Measurements from ENCODE around the gene ZCCHC7. TPM values are rescaled to one million over a fixed set of nuclear protein-coding genes. Genes with fewer than 3 reads are reported as not detected.
"Not testable (repeated sequence)": the region's sequence is repeated elsewhere in the genome, so short reads cannot be mapped to it uniquely, and the experiment has no call there.

The ZCCHC7 gene
- total and polyA plus RNA-seq, 5 donors from 2014 or later, result 32.3 to 43.6 (median 34.8) TPM

GRCh38 chr9:37156781-37157356, 36.5 kb downstream of the ZCCHC7 start:
- H3K4me1 ChIP-seq (ENCODE audit: control insufficient read depth, insufficient read depth, low read length, poor library complexity, severe bottlenecking), result no peaks in the 10 kb centered on the region
- ATAC-seq (ENCODE audit: low read depth in 2 of 2), result no peak
- H3K4me3 Mint-ChIP-seq, result peak overlapping the region in 1 of 4 donors; percentile 21
- H3K27ac ChIP-seq (ENCODE audit: insufficient read depth, low read length, poor library complexity, severe bottlenecking), result no peak overlapping the region
- H3K9me3 Mint-ChIP-seq, result peaks cover 0 to 1% (median 0%) of the 10 kb centered on the region in 7 donors
- H3K4me3 ChIP-seq (ENCODE audit: low read depth, low read length), result no peak overlapping the region
- DNase-seq, result no peak
- no peak overlapping the region for H3K27ac Mint-ChIP-seq
- peaks cover 26% of the 10 kb centered on the region for H3K36me3 ChIP-seq (ENCODE audit: control insufficient read depth, insufficient read depth, low read length)
- no peaks in the 10 kb centered on the region for H3K27me3 ChIP-seq (ENCODE audit: control insufficient read depth, insufficient read depth, low read length)
- H3K9me3 ChIP-seq (ENCODE audit: control insufficient read depth in 2 of 2, low read length in 2 of 2), result no peaks in the 10 kb centered on the region
- no peaks in the 10 kb centered on the region for H3K27me3 Mint-ChIP-seq
- H3K4me1 Mint-ChIP-seq, result peaks cover 25 to 42% (median 35%) of the 10 kb centered on the region in 4 donors
- peaks cover 48% of the 10 kb centered on the region for H3K36me3 Mint-ChIP-seq

DNA sequence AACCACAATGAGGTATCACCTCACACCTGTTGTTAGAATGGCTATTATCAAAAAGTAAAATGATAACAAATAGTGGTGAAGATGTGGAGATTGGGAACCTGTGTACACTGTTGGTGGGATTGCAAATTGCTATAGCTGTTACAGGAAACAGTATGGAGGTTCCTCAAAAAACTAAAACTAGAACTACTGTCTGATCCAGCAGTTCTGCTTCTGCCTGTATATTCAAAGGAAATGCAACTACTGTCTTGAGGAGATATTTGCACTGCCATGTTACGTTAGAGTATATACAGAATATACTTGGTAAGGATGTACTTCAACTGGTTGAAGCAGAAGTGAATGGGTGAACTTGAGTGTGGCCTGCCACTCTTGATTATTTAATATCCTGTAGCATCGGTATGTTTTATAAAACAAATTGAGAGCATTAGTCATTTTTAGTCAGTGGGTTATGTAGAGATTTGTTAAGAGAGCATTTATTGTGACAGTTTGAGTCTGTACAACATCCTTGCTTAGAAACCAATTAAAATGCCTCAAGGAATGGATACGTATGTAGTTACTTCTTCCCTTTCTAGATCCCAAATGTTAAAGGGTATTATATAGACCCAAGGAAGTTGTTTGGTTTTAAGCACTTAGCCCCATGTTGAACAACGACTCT, 37.5 kb downstream of the ZCCHC7 start:
- no peak for ATAC-seq (ENCODE audit: low read depth in 2 of 2)
- Histone ChIP-seq H3K27ac (ENCODE audit: insufficient read depth, low read length, poor library complexity, severe bottlenecking) (no peak overlapping the region), H3K4me3 (ENCODE audit: low read depth, low read length) (no peak overlapping the region), H3K4me1 (ENCODE audit: control insufficient read depth, insufficient read depth, low read length, poor library complexity, severe bottlenecking) (no peaks in the 10 kb centered on the region), H3K27me3 (ENCODE audit: control insufficient read depth, insufficient read depth, low read length) (no peaks in the 10 kb centered on the region), H3K36me3 (ENCODE audit: control insufficient read depth, insufficient read depth, low read length) (peaks cover 23% of the 10 kb centered on the region), H3K9me3 (ENCODE audit: control insufficient read depth in 2 of 2, low read length in 2 of 2) (no peaks in the 10 kb centered on the region)
- Mint-ChIP-seq H3K4me3 (peak overlapping the region in 1 of 4 donors; percentile 21), H3K4me1 (peaks cover 18 to 36% (median 28%) of the 10 kb centered on the region in 4 donors), H3K27ac (no peak overlapping the region), H3K9me3 (peaks cover 0 to 1% (median 0%) of the 10 kb centered on the region in 7 donors), H3K27me3 (no peaks in the 10 kb centered on the region), H3K36me3 (peaks cover 44% of the 10 kb centered on the region)
- no peak for DNase-seq

DNA sequence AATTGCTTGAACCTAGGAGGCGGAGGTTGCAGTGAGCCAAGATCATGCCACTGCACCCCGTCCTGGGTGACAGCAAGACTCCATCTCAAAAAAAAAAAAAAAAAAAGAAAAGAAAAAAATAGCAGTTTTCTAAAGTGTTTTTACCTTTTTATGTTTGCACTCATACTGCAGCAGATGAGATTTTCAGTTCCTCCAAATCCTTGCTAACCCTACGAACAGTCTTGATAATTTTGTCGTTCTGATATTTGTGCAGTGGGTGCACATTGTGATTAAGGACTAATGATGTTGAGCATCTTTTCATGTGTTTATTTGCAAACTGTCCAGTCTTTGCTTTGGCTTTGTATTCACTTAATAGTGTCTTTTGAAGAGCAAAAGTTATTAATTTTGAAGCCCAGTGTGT, 42.9 kb downstream of the ZCCHC7 start:
- Histone ChIP-seq H3K36me3 (ENCODE audit: control insufficient read depth, insufficient read depth, low read length) (peaks cover 24% of the 10 kb centered on the region), H3K9me3 (ENCODE audit: control insufficient read depth in 2 of 2, low read length in 2 of 2) (no peaks in the 10 kb centered on the region), H3K4me3 (ENCODE audit: low read depth, low read length) (no peak overlapping the region), H3K27me3 (ENCODE audit: control insufficient read depth, insufficient read depth, low read length) (no peaks in the 10 kb centered on the region), H3K27ac (ENCODE audit: insufficient read depth, low read length, poor library complexity, severe bottlenecking) (no peak overlapping the region), H3K4me1 (ENCODE audit: control insufficient read depth, insufficient read depth, low read length, poor library complexity, severe bottlenecking) (no peaks in the 10 kb centered on the region)
- DNase-seq (no peak), ATAC-seq (ENCODE audit: low read depth in 2 of 2) (no peak)
- no peaks in the 10 kb centered on the region for H3K27me3 Mint-ChIP-seq
- no peaks in the 10 kb centered on the region for H3K9me3 Mint-ChIP-seq
- no peak overlapping the region for H3K27ac Mint-ChIP-seq
- H3K4me3 Mint-ChIP-seq, result no peak overlapping the region
- H3K36me3 Mint-ChIP-seq, result peaks cover 50% of the 10 kb centered on the region
- H3K4me1 Mint-ChIP-seq, result peaks cover 16 to 27% (median 24%) of the 10 kb centered on the region in 4 donors

GRCh38 chr9:37164335-37164734, 44.0 kb downstream of the ZCCHC7 start:
- not testable (repeated sequence) for H3K27ac ChIP-seq (ENCODE audit: insufficient read depth, low read length, poor library complexity, severe bottlenecking); H3K27ac Mint-ChIP-seq; DNase-seq

DNA sequence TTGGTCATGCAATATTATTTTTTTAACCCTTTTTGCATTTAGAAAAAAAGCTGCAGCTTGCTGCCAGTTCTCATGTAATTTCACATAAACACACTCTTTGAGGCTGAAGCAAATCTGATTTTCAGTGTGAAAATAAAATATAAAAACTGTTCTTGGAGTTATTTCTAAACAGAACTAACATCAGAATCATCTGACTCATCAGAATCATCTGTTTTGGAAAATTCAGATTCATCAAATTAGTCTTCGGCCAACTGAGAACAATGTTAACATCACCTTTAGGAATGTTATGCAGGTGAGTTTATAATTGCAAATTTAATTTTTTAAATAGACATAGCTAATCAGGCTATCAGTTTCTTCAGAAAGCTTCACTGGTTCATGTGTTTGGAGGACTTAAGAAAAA, 45.3 kb downstream of the ZCCHC7 start:
- peaks cover 12% of the 10 kb centered on the region for H3K36me3 ChIP-seq (ENCODE audit: control insufficient read depth, insufficient read depth, low read length)
- Mint-ChIP-seq H3K4me3 (no peak overlapping the region), H3K27ac (no peak overlapping the region), H3K9me3 (no peaks in the 10 kb centered on the region), H3K4me1 (peaks cover 23 to 33% (median 28%) of the 10 kb centered on the region in 4 donors), H3K36me3 (peaks cover 56% of the 10 kb centered on the region), H3K27me3 (no peaks in the 10 kb centered on the region)
- H3K27me3 ChIP-seq (ENCODE audit: control insufficient read depth, insufficient read depth, low read length), result no peaks in the 10 kb centered on the region
- no peak for ATAC-seq (ENCODE audit: low read depth in 2 of 2)
- H3K4me3 ChIP-seq (ENCODE audit: low read depth, low read length), result no peak overlapping the region
- no peak overlapping the region for H3K27ac ChIP-seq (ENCODE audit: insufficient read depth, low read length, poor library complexity, severe bottlenecking)
- H3K4me1 ChIP-seq (ENCODE audit: control insufficient read depth, insufficient read depth, low read length, poor library complexity, severe bottlenecking), result no peaks in the 10 kb centered on the region
- H3K9me3 ChIP-seq (ENCODE audit: control insufficient read depth in 2 of 2, low read length in 2 of 2), result no peaks in the 10 kb centered on the region
- no peak for DNase-seq

More at GRCh38 chr9:37164335-37164734, 44.0 kb downstream of the ZCCHC7 start:
- Mint-ChIP-seq H3K4me1 (peaks cover 20 to 28% (median 23%) of the 10 kb centered on the region in 4 donors), H3K36me3 (peaks cover 58% of the 10 kb centered on the region)
- not testable (repeated sequence) for H3K27me3 ChIP-seq (ENCODE audit: control insufficient read depth, insufficient read depth, low read length); H3K9me3 ChIP-seq (ENCODE audit: control insufficient read depth in 2 of 2, low read length in 2 of 2); H3K27me3 Mint-ChIP-seq; H3K4me1 ChIP-seq (ENCODE audit: control insufficient read depth, insufficient read depth, low read length, poor library complexity, severe bottlenecking); ATAC-seq (ENCODE audit: low read depth in 2 of 2); H3K4me3 ChIP-seq (ENCODE audit: low read depth, low read length); H3K9me3 Mint-ChIP-seq; H3K4me3 Mint-ChIP-seq
- peaks cover 19% of the 10 kb centered on the region for H3K36me3 ChIP-seq (ENCODE audit: control insufficient read depth, insufficient read depth, low read length)

GRCh38 chr9:37167456-37168047, 47.2 kb downstream of the ZCCHC7 start:
- Mint-ChIP-seq H3K27me3 (no peaks in the 10 kb centered on the region), H3K9me3 (no peaks in the 10 kb centered on the region), H3K4me1 (peaks cover 32 to 43% (median 36%) of the 10 kb centered on the region in 4 donors), H3K27ac (no peak overlapping the region), H3K36me3 (peaks cover 61% of the 10 kb centered on the region), H3K4me3 (no peak overlapping the region)
- Histone ChIP-seq H3K4me1 (ENCODE audit: control insufficient read depth, insufficient read depth, low read length, poor library complexity, severe bottlenecking) (no peaks in the 10 kb centered on the region), H3K27ac (ENCODE audit: insufficient read depth, low read length, poor library complexity, severe bottlenecking) (no peak overlapping the region), H3K36me3 (ENCODE audit: control insufficient read depth, insufficient read depth, low read length) (peaks cover 5% of the 10 kb centered on the region), H3K4me3 (ENCODE audit: low read depth, low read length) (no peak overlapping the region), H3K9me3 (ENCODE audit: control insufficient read depth in 2 of 2, low read length in 2 of 2) (no peaks in the 10 kb centered on the region), H3K27me3 (ENCODE audit: control insufficient read depth, insufficient read depth, low read length) (no peaks in the 10 kb centered on the region)
- ATAC-seq (ENCODE audit: low read depth in 2 of 2) (no peak), DNase-seq (no peak)

GRCh38 chr9:37172557-37172956, 52.2 kb downstream of the ZCCHC7 start:
- DNase-seq (no peak), ATAC-seq (ENCODE audit: low read depth in 2 of 2) (no peak)
- Histone ChIP-seq H3K9me3 (ENCODE audit: control insufficient read depth in 2 of 2, low read length in 2 of 2) (no peaks in the 10 kb centered on the region), H3K27me3 (ENCODE audit: control insufficient read depth, insufficient read depth, low read length) (no peaks in the 10 kb centered on the region), H3K4me3 (ENCODE audit: low read depth, low read length) (no peak overlapping the region), H3K4me1 (ENCODE audit: control insufficient read depth, insufficient read depth, low read length, poor library complexity, severe bottlenecking) (no peaks in the 10 kb centered on the region), H3K27ac (ENCODE audit: insufficient read depth, low read length, poor library complexity, severe bottlenecking) (no peak overlapping the region), H3K36me3 (ENCODE audit: control insufficient read depth, insufficient read depth, low read length) (peaks cover 9% of the 10 kb centered on the region)
- H3K9me3 Mint-ChIP-seq, result no peaks in the 10 kb centered on the region
- no peak overlapping the region for H3K4me3 Mint-ChIP-seq
- H3K27me3 Mint-ChIP-seq, result no peaks in the 10 kb centered on the region
- peaks cover 47% of the 10 kb centered on the region for H3K36me3 Mint-ChIP-seq
- H3K27ac Mint-ChIP-seq, result peak overlapping the region in 1 of 3 donors; percentile 54
- H3K4me1 Mint-ChIP-seq, result peaks cover 15 to 31% (median 19%) of the 10 kb centered on the region in 4 donors

Measured in CD4-positive, CD25-positive, alpha-beta regulatory T cell (primary cell).